ENCODE results near the gene ZDHHC4.

DNA sequence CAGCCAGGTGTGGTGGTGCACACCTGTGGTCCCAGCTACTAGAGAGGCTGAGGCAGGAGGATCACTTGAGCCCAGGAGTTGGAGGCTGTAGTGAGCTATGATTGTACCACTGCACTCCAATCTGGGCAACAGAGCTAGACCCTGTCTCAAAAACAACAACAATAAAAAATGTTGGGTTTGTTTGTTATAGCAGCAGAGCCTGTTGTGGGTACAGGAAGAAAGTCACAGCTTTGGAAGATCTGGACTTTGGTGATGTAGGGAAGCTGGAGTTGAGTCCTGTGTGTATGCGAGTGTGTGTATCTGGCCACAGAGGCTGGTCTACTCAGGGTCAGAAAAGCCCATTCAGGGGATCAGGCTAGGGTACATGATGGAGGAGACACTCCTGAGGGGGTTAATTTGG, 29.9 kb upstream of the ZDHHC4 start:
- TF ChIP-seq, protein P1, sequence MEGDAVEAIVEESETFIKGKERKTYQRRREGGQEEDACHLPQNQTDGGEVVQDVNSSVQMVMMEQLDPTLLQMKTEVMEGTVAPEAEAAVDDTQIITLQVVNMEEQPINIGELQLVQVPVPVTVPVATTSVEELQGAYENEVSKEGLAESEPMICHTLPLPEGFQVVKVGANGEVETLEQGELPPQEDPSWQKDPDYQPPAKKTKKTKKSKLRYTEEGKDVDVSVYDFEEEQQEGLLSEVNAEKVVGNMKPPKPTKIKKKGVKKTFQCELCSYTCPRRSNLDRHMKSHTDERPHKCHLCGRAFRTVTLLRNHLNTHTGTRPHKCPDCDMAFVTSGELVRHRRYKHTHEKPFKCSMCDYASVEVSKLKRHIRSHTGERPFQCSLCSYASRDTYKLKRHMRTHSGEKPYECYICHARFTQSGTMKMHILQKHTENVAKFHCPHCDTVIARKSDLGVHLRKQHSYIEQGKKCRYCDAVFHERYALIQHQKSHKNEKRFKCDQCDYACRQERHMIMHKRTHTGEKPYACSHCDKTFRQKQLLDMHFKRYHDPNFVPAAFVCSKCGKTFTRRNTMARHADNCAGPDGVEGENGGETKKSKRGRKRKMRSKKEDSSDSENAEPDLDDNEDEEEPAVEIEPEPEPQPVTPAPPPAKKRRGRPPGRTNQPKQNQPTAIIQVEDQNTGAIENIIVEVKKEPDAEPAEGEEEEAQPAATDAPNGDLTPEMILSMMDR (IDR thresholded peaks at IDR 0.05): no peak
- no peak for TF ChIP-seq POLR2A (IDR thresholded peaks at IDR 0.05)
